ENCODE results near the gene TUBD1.
"Not testable (repeated sequence)": the region's sequence is repeated elsewhere in the genome, so short reads cannot be mapped to it uniquely, and the experiment has no call there.

TUBD1 gene

GRCh38 chr17:59877965-59878364 lies 14.8 kb downstream of the TUBD1 start:
- H3K36me3 ChIP-seq (ENCODE audit: control insufficient read depth in 2 of 2, insufficient read depth in 2 of 2, low read length in 2 of 2): peaks cover 8 to 26% of the 10 kb centered on the region in 2 donors
- no peak overlapping the region for H3K4me3 ChIP-seq (ENCODE audit: low read length in 2 of 2)
- H3K9ac ChIP-seq (ENCODE audit: low read depth in 1 of 2, low read length in 2 of 2): no peak overlapping the region
- H3K27me3 ChIP-seq (ENCODE audit: control insufficient read depth in 2 of 2, insufficient read depth in 2 of 2, low read length in 2 of 2): no peaks in the 10 kb centered on the region
- H3K4me1 ChIP-seq (ENCODE audit: control insufficient read depth in 2 of 2, insufficient read depth in 2 of 2, low read length in 2 of 2): no peaks in the 10 kb centered on the region
- no peak overlapping the region for H3K27ac ChIP-seq (ENCODE audit: low read depth in 2 of 2, low read length in 2 of 2)
- no peaks in the 10 kb centered on the region for H3K9me3 ChIP-seq (ENCODE audit: control insufficient read depth in 2 of 2, low read length in 2 of 2)

GRCh38 chr17:59876107-59876506 lies 16.6 kb downstream of the TUBD1 start:
- H3K27ac ChIP-seq (ENCODE audit: low read depth in 2 of 2, low read length in 2 of 2): no peak overlapping the region
- H3K9ac ChIP-seq (ENCODE audit: low read depth in 1 of 2, low read length in 2 of 2): no peak overlapping the region
- no peaks in the 10 kb centered on the region for H3K4me1 ChIP-seq (ENCODE audit: control insufficient read depth in 2 of 2, insufficient read depth in 2 of 2, low read length in 2 of 2)
- peaks cover 8 to 28% of the 10 kb centered on the region in 2 donors for H3K36me3 ChIP-seq (ENCODE audit: control insufficient read depth in 2 of 2, insufficient read depth in 2 of 2, low read length in 2 of 2)
- no peaks in the 10 kb centered on the region for H3K9me3 ChIP-seq (ENCODE audit: control insufficient read depth in 2 of 2, low read length in 2 of 2)
- no peaks in the 10 kb centered on the region for H3K27me3 ChIP-seq (ENCODE audit: control insufficient read depth in 2 of 2, insufficient read depth in 2 of 2, low read length in 2 of 2)
- no peak overlapping the region for H3K4me3 ChIP-seq (ENCODE audit: low read length in 2 of 2)

- H3K4me3 ChIP-seq (ENCODE audit: low read length in 2 of 2): no peak overlapping the region
- no peaks in the 10 kb centered on the region for H3K27me3 ChIP-seq (ENCODE audit: control insufficient read depth in 2 of 2, insufficient read depth in 2 of 2, low read length in 2 of 2)
- H3K9me3 ChIP-seq (ENCODE audit: control insufficient read depth in 2 of 2, low read length in 2 of 2): no peaks in the 10 kb centered on the region
- H3K36me3 ChIP-seq (ENCODE audit: control insufficient read depth in 2 of 2, insufficient read depth in 2 of 2, low read length in 2 of 2): peaks cover 8 to 25% of the 10 kb centered on the region in 2 donors
- no peak overlapping the region for H3K9ac ChIP-seq (ENCODE audit: low read depth in 1 of 2, low read length in 2 of 2)
- H3K27ac ChIP-seq (ENCODE audit: low read depth in 2 of 2, low read length in 2 of 2): no peak overlapping the region
- H3K4me1 ChIP-seq (ENCODE audit: control insufficient read depth in 2 of 2, insufficient read depth in 2 of 2, low read length in 2 of 2): no peaks in the 10 kb centered on the region
These were observed 18.4 kb downstream of the TUBD1 start for GRCh38 chr17:59874376-59874775.

GRCh38 chr17:59873414-59873813 lies 19.3 kb downstream of the TUBD1 start:
- H3K27ac ChIP-seq (ENCODE audit: low read depth in 2 of 2, low read length in 2 of 2); H3K27me3 ChIP-seq (ENCODE audit: control insufficient read depth in 2 of 2, insufficient read depth in 2 of 2, low read length in 2 of 2); H3K9ac ChIP-seq (ENCODE audit: low read depth in 1 of 2, low read length in 2 of 2); H3K9me3 ChIP-seq (ENCODE audit: control insufficient read depth in 2 of 2, low read length in 2 of 2); H3K4me1 ChIP-seq (ENCODE audit: control insufficient read depth in 2 of 2, insufficient read depth in 2 of 2, low read length in 2 of 2); H3K4me3 ChIP-seq (ENCODE audit: low read length in 2 of 2): not testable (repeated sequence)
- peaks cover 8 to 25% of the 10 kb centered on the region in 2 donors for H3K36me3 ChIP-seq (ENCODE audit: control insufficient read depth in 2 of 2, insufficient read depth in 2 of 2, low read length in 2 of 2)

- Histone ChIP-seq H3K36me3 (ENCODE audit: control insufficient read depth in 2 of 2, insufficient read depth in 2 of 2, low read length in 2 of 2) (peaks cover 3 to 22% of the 10 kb centered on the region in 2 donors), H3K4me3 (ENCODE audit: low read length in 2 of 2) (no peak overlapping the region), H3K9me3 (ENCODE audit: control insufficient read depth in 2 of 2, low read length in 2 of 2) (no peaks in the 10 kb centered on the region), H3K27me3 (ENCODE audit: control insufficient read depth in 2 of 2, insufficient read depth in 2 of 2, low read length in 2 of 2) (no peaks in the 10 kb centered on the region), H3K9ac (ENCODE audit: low read depth in 1 of 2, low read length in 2 of 2) (no peak overlapping the region), H3K27ac (ENCODE audit: low read depth in 2 of 2, low read length in 2 of 2) (no peak overlapping the region), H3K4me1 (ENCODE audit: control insufficient read depth in 2 of 2, insufficient read depth in 2 of 2, low read length in 2 of 2) (no peaks in the 10 kb centered on the region)
These were observed 20.4 kb downstream of the TUBD1 start for GRCh38 chr17:59872351-59872750.

GRCh38 chr17:59870482-59870881 lies 22.3 kb downstream of the TUBD1 start:
- Histone ChIP-seq H3K4me1 (ENCODE audit: control insufficient read depth in 2 of 2, insufficient read depth in 2 of 2, low read length in 2 of 2) (no peaks in the 10 kb centered on the region), H3K9ac (ENCODE audit: low read depth in 1 of 2, low read length in 2 of 2) (no peak overlapping the region), H3K36me3 (ENCODE audit: control insufficient read depth in 2 of 2, insufficient read depth in 2 of 2, low read length in 2 of 2) (peaks cover 0 to 14% of the 10 kb centered on the region in 2 donors), H3K27me3 (ENCODE audit: control insufficient read depth in 2 of 2, insufficient read depth in 2 of 2, low read length in 2 of 2) (no peaks in the 10 kb centered on the region), H3K9me3 (ENCODE audit: control insufficient read depth in 2 of 2, low read length in 2 of 2) (no peaks in the 10 kb centered on the region), H3K27ac (ENCODE audit: low read depth in 2 of 2, low read length in 2 of 2) (no peak overlapping the region), H3K4me3 (ENCODE audit: low read length in 2 of 2) (no peak overlapping the region)

GRCh38 chr17:59869941-59870218 lies 22.9 kb downstream of the TUBD1 start:
- Histone ChIP-seq H3K27ac (ENCODE audit: low read depth in 2 of 2, low read length in 2 of 2) (no peak overlapping the region), H3K4me1 (ENCODE audit: control insufficient read depth in 2 of 2, insufficient read depth in 2 of 2, low read length in 2 of 2) (no peaks in the 10 kb centered on the region), H3K9me3 (ENCODE audit: control insufficient read depth in 2 of 2, low read length in 2 of 2) (no peaks in the 10 kb centered on the region), H3K27me3 (ENCODE audit: control insufficient read depth in 2 of 2, insufficient read depth in 2 of 2, low read length in 2 of 2) (no peaks in the 10 kb centered on the region), H3K4me3 (ENCODE audit: low read length in 2 of 2) (no peak overlapping the region), H3K9ac (ENCODE audit: low read depth in 1 of 2, low read length in 2 of 2) (no peak overlapping the region), H3K36me3 (ENCODE audit: control insufficient read depth in 2 of 2, insufficient read depth in 2 of 2, low read length in 2 of 2) (peaks cover 0 to 9% of the 10 kb centered on the region in 2 donors)

- Histone ChIP-seq H3K9ac (ENCODE audit: low read depth in 1 of 2, low read length in 2 of 2) (no peak overlapping the region), H3K27me3 (ENCODE audit: control insufficient read depth in 2 of 2, insufficient read depth in 2 of 2, low read length in 2 of 2) (no peaks in the 10 kb centered on the region), H3K27ac (ENCODE audit: low read depth in 2 of 2, low read length in 2 of 2) (no peak overlapping the region), H3K4me3 (ENCODE audit: low read length in 2 of 2) (no peak overlapping the region), H3K4me1 (ENCODE audit: control insufficient read depth in 2 of 2, insufficient read depth in 2 of 2, low read length in 2 of 2) (no peaks in the 10 kb centered on the region), H3K36me3 (ENCODE audit: control insufficient read depth in 2 of 2, insufficient read depth in 2 of 2, low read length in 2 of 2) (peaks cover 3 to 6% of the 10 kb centered on the region in 2 donors), H3K9me3 (ENCODE audit: control insufficient read depth in 2 of 2, low read length in 2 of 2) (no peaks in the 10 kb centered on the region)
These were observed 29.1 kb downstream of the TUBD1 start for GRCh38 chr17:59863616-59864015.

- H3K9me3 ChIP-seq (ENCODE audit: control insufficient read depth in 2 of 2, low read length in 2 of 2): no peaks in the 10 kb centered on the region
- H3K4me3 ChIP-seq (ENCODE audit: low read length in 2 of 2): no peak overlapping the region
- no peaks in the 10 kb centered on the region for H3K27me3 ChIP-seq (ENCODE audit: control insufficient read depth in 2 of 2, insufficient read depth in 2 of 2, low read length in 2 of 2)
- no peaks in the 10 kb centered on the region for H3K4me1 ChIP-seq (ENCODE audit: control insufficient read depth in 2 of 2, insufficient read depth in 2 of 2, low read length in 2 of 2)
- H3K9ac ChIP-seq (ENCODE audit: low read depth in 1 of 2, low read length in 2 of 2): no peak overlapping the region
- peaks cover 3 to 6% of the 10 kb centered on the region in 2 donors for H3K36me3 ChIP-seq (ENCODE audit: control insufficient read depth in 2 of 2, insufficient read depth in 2 of 2, low read length in 2 of 2)
- no peak overlapping the region for H3K27ac ChIP-seq (ENCODE audit: low read depth in 2 of 2, low read length in 2 of 2)
These were observed 33.2 kb downstream of the TUBD1 start for GRCh38 chr17:59859444-59860025.

- no peaks in the 10 kb centered on the region for H3K27me3 ChIP-seq (ENCODE audit: control insufficient read depth in 2 of 2, insufficient read depth in 2 of 2, low read length in 2 of 2)
- no peak overlapping the region for H3K9ac ChIP-seq (ENCODE audit: low read depth in 1 of 2, low read length in 2 of 2)
- peaks cover 3 to 6% of the 10 kb centered on the region in 2 donors for H3K36me3 ChIP-seq (ENCODE audit: control insufficient read depth in 2 of 2, insufficient read depth in 2 of 2, low read length in 2 of 2)
- H3K4me3 ChIP-seq (ENCODE audit: low read length in 2 of 2): no peak overlapping the region
- no peaks in the 10 kb centered on the region for H3K4me1 ChIP-seq (ENCODE audit: control insufficient read depth in 2 of 2, insufficient read depth in 2 of 2, low read length in 2 of 2)
- H3K9me3 ChIP-seq (ENCODE audit: control insufficient read depth in 2 of 2, low read length in 2 of 2): no peaks in the 10 kb centered on the region
- no peak overlapping the region for H3K27ac ChIP-seq (ENCODE audit: low read depth in 2 of 2, low read length in 2 of 2)
These were observed 33.8 kb downstream of the TUBD1 start for GRCh38 chr17:59858932-59859331.

Data from mucosa of rectum (tissue), 2 donors.